ENCODE measurements around the gene ZNF506.
"Not testable (repeated sequence)": the region's sequence is repeated elsewhere in the genome, so short reads cannot be mapped to it uniquely, and the experiment has no call there.

Gene ZNF506

GRCh38 chr19:19821366-19821951 is at the start of gene ZNF506:
Gene ZNF506, minus strand, starts transcription at chr19:19821750. Its CDS starts 147 bp downstream, at chr19:19821603.
- no peak for DNase-seq

- not testable (repeated sequence) for DNase-seq
These were observed 48.5 kb upstream of the ZNF506 start for GRCh38 chr19:19870086-19870485.

GRCh38 chr19:19866611-19867248 is 45.2 kb upstream of the ZNF506 start:
- no peak for DNase-seq

GRCh38 chr19:19865750-19866610 is 44.4 kb upstream of the ZNF506 start, which contains the start of gene ZNF253:
Gene ZNF253, plus strand, starts transcription at chr19:19865882. Its CDS starts 115 bp downstream, at chr19:19865997.
- DNase-seq, result peak; percentile 37 to 71

- DNase-seq, result no peak
These were observed 39.3 kb upstream of the ZNF506 start for GRCh38 chr19:19860756-19861390.

- no peak for DNase-seq
These were observed 37.2 kb upstream of the ZNF506 start for GRCh38 chr19:19858751-19859150.

GRCh38 chr19:19851740-19852139 is 30.2 kb upstream of the ZNF506 start:
- DNase-seq, result not testable (repeated sequence)

- DNase-seq, result no peak
These were observed 27.5 kb upstream of the ZNF506 start for GRCh38 chr19:19849056-19849455.

- no peak for DNase-seq
These were observed 26.2 kb upstream of the ZNF506 start for GRCh38 chr19:19847781-19848180.

- DNase-seq, result no peak
These were observed 14.0 kb upstream of the ZNF506 start for GRCh38 chr19:19835560-19836038.

- DNase-seq, result no peak
These were observed 5.3 kb upstream of the ZNF506 start for GRCh38 chr19:19826875-19827274.

- DNase-seq, result no peak
These were observed 2.4 kb upstream of the ZNF506 start for GRCh38 chr19:19823916-19824315.

GRCh38 chr19:19821976-19822375 is 426 bp upstream of the ZNF506 start:
- not testable (repeated sequence) for DNase-seq

GRCh38 chr19:19820774-19821320 is 703 bp downstream of the ZNF506 start:
- no peak for DNase-seq

GRCh38 chr19:19817357-19817756 is 4.2 kb downstream of the ZNF506 start:
- DNase-seq, result no peak

GRCh38 chr19:19816679-19817078 is 4.9 kb downstream of the ZNF506 start:
- no peak for DNase-seq

- DNase-seq, result not testable (repeated sequence)
These were observed 9.6 kb downstream of the ZNF506 start for GRCh38 chr19:19811999-19812398.

- no peak for DNase-seq
These were observed 16.1 kb downstream of the ZNF506 start for GRCh38 chr19:19805480-19805879.

GRCh38 chr19:19788015-19788414 is 33.5 kb downstream of the ZNF506 start:
- no peak for DNase-seq

GRCh38 chr19:19785476-19785875 is 36.1 kb downstream of the ZNF506 start:
- DNase-seq, result not testable (repeated sequence)

GRCh38 chr19:19782783-19783182 is 38.8 kb downstream of the ZNF506 start:
- DNase-seq, result no peak

GRCh38 chr19:19781791-19782190 is 39.8 kb downstream of the ZNF506 start:
- DNase-seq, result not testable (repeated sequence)

GRCh38 chr19:19778666-19779065 is 42.9 kb downstream of the ZNF506 start:
- DNase-seq, result no peak
